HG03064 (cell line): ENCODE data around the gene FBLN5.

Experiments used
- ATAC-seq: cut with Tn5 transposase; IDR thresholded peaks from one replicate; pipeline ENCODE4 v1.9.1; 2021; ENCODE audit warnings: low read depth; ENCODE audit not compliant: unreplicated experiment

Gene FBLN5

DNA sequence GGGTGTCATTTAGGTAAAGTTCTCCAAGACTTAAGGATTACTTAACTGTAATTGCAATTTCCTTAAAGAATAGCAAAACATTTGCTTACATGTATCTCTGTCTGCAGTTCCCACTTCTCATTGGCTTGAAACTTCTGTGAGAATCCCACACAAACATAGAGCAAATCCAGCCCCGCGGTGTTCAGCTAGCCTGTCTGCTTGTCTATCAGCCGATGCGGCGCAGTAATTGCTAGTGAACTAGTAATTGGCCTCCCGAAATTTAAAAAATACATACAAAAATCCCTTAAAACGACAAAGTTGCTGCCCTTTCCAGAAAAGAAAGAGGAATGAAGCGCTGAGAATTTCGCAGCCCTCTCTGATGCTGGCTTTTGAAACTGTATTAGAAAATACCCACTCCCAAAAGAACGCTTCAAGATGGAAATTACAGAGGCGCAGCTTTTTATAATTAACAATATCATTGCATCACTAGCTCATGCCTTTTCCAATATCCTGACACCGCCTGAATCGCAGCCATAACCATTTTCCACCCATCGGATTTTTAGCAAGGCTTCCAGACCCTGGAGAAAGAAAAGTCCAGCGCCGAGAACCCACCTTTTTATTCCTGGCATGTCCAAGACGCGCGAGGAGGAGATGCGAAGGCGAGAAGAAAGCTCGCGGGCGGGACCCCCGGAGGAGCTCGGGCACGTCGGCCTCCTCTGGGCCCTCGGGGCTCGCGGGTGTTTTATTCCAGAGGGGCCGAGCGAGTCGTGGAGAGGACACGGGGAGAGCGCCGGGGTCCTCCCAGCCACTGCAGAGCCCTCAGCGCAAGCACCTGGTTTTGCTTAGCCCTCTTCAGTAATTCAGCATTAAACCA lies 646 bp downstream of the FBLN5 start:
- no peak for ATAC-seq

DNA sequence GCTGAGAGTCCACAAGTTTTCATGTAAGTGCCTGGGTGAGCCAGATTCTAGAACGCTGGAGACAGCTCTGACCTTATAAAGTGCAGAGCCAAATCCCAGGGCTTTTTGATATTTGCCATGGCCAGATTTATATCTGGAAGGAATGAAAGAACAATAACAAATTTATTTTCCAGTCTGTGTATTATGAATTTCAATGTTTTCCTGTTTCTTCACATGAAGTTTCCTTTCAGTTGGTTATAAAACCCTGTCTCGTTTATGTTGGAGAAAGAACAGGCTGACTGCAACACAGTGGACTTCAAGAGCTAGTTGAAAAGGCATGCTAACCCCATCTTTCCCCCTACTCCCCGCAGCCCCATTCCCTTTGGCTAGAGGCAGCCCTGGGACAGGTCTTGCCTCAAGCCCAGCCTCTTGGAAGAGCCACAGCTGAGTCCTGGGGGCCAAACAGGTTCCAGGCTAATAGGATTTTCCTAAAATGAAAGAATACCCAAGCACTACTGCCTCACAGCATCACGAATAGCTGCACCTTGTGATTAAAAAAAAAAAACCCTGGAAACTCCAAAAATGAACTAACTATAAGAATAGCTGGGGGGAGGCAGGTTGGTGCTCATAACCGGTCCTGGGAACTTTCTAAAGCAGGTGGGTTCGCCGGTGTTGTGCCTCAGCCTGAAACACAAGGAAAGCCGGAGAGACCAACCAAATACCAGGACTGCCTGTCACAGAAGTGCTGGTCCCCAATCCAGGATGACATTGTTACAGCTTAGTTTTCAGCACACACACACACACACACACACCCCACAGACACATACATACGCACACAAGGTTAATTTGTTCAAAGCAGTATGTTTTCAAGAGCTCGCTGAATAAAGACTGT lies 1.5 kb downstream of the FBLN5 start:
- ATAC-seq: no peak

DNA sequence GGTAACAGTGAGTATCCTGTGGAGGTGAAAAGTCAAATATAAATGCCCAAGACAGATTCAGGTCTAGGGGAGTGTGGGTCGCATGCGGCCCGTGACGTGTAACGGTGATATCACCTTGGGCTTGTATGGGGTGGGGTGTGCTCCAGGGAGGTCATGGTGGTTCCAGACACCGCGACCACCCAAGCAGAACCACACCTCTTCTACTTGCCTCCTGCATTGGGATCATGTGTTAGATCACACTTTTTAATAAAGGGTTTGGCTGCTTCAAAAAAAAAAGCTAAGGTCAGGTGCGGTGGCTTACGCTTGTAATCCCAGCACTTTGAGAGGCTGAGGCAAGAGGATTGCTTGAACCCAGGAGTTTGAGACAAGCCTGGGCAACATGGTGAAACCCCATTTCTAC lies 4.5 kb downstream of the FBLN5 start:
- ATAC-seq: no peak

DNA sequence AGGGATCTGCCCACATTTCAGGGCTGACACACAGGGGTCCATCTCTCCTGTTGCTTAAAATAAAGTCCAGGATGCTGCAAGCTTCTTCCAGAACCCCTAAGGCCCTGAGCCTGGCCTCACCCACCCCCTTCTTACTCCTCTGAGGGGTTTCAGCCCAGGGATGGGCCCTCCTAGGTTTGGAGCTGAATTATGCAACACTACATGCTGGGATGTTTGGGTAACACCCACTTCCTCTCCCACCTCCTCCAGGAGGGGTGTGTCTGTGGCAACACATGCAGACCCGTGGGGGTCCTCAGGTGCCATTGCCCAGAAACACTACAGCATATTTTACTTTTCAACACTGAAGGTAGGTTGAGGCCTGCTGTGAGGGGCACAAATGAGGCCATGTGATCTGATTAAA lies 5.4 kb downstream of the FBLN5 start:
- no peak for ATAC-seq

DNA sequence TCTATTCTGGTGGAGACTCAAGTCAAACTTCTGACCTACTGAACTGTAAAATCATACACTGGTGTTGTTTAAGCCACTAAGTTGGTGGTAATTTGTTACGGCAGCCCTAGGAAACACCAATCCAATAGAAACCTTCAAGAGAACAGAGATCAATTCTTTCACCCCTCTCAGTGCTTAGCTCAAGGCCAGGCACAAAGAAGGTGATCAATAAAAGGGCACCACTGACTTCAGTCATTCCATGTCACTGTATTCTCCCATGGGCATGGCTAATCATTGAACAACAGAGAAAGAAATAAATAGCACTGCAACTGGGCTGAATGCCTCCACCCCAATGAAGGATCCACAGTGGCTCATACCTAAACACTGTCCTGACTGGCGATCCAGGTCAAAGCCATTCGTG lies 7.3 kb downstream of the FBLN5 start:
- no peak for ATAC-seq

DNA sequence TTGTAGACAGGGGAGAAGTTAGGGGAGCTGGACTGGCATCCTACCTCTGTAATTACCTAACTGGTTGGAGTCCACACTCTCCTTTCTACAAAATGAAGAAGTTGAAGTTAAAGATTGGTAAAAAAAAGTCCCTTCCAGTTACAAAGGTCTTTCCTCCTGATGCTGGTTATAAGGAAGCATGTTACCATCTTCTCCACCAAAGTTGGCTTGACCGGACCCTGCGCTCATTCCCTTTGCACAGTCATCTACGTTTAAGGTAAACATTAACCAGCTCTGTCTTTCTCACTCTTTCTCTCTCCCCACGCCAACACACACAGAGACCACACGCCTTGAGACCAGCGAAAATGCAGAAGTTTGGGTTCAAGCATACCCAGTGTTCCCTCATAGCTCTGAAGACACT lies 11.9 kb downstream of the FBLN5 start:
- ATAC-seq: no peak

DNA sequence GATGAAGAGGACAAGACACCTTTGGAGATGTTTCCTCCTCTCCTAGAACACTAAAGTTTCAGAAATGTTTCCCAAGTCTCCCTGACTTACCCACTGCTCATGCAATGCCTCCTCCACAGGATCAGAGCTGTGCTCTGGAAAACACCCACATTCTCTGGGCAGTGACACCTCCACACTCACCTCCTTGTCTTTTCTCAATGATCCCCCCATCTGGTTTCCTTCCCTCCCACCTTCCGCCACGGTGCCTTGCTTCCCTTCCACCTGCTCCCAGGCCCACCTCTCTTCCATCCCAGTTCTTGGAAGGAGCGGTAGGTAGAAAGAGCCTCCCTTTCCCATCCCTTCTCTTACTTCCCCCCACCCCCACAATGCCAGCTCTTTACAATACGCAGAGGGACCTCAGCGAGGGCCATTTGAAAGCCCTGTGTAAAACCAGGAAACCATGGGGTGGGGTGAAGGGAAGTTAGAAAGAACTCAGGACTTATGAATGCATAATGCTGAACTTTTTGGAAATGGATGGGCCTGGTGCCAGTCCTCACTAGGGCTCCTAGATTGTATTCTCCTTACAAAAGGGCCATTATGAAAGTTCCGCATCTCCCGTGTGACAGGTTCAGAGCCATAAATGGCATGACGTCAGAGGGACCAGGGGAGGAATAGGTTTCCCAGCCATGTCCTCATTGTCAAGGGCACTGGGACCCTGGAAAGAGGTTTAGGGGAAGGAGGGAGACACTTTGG lies 12.8 kb downstream of the FBLN5 start:
- ATAC-seq: no peak

DNA sequence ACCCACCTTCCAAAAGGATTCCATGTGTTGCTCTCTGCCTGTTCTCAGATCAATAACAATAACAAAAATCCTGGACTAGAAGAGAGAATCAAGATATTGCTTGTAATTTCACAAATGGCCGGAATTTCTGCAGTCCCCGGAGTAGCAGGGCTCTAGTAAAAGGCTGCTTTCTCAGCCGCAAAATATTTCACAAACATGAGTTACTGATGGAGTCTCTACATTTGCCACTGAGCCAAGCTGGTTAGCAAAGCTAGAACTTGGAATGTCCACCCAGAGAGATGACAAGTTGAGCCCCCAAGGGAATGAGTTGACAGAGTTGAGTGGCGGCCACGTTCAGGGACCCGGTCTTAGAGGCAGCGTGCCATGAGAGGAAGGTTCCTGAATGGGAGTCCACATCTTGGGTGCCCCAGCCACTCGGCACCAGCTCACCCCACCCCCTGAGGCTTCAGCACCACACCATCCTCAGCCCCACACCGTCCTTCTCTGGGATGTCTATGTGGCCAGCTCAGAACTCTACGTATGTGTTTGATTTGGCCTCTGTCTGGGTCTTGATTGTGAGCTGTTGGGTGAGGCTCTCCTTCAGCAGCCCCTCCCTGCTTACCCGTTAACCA lies 15.9 kb downstream of the FBLN5 start:
- no peak for ATAC-seq

DNA sequence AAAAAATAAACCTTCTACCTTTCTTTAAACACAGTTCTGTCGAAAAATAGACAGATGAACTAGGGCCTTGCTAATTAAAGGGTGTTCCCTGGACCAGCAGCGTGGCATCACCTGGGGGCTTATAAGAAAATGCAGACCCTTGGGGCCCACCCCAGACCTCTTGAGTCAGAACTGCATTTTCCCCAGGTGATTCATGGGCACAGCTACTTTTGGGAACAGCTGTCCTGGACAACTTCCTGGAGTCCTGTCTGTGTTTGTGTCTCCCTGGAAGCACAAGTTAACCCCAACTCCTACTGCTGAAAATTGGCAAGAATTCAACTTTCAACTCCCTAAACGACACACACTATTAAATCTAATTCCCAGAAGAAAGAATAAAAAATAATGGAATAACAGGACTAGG lies 17.8 kb downstream of the FBLN5 start:
- ATAC-seq: no peak

DNA sequence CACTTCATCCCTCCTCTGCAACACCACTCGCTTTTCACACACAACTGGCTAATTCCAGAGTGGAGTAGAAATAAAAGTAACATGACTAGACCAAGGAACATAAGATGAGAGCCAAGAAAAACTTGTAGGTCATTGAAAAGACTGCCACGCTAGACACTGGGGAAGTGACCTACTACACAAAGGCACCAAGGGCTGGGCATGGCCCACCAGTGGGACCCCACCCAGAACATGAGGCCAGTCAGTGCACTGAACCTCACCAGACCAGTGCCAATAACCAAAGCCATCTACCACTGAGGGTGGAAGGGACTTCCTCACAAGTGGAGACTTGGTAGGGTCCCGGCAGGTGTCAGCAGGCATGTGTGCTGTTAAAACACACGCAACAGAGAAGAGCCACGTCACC lies 19.7 kb downstream of the FBLN5 start:
- no peak for ATAC-seq

DNA sequence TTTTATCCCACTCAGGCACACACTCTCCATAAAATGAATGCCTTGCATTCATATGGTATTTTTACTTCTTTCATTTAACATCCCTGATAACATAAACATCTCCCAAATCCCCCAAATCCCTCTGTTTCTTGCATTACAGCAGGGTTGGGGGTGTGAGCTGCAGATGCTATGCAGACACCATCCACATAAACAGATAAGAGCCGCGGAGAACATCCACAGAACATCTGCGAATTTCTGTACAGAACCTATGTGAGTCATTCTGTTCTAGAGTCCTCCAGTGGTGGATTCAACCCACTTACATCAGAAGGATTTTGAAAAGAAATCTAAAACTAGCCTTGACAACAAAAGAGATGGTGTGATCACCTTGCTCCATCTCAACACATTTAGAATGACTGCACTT lies 20.3 kb downstream of the FBLN5 start:
- no peak for ATAC-seq

DNA sequence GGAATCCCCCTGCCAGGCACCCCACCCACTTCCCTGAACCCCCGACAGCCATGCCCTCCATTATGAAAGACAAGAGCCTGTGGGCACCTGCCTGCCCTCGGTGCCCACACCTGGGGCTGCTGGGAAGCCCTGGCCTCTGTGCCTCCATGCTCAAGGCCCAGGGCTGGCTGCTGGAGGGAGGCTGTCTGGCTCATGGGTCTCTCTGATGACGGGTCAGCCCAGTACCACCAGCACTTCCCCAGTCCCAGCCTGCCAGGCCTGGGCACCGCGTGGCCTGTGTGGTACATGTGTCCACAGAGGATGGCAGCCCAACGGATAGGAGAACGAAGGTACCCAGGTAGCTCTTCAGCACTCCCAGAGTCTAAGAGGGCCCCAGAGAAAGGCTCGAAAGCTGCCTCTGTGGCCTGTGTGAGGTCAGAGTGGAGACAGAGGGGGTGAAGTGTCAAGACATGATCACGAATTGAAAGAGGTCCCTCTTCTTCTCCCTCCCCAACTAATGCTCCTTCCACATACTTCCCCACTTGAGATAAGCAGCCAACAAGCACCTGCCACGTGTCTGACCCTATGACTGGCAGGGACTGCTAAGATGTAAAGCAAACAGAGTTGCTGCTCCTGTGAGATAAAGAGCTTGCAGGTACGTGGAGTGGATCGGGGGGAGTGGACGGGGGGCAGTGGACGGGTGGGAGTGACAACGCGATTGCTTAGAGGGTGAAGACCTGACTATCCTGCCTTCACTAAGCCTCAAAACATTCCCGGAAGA lies 21.2 kb downstream of the FBLN5 start:
- ATAC-seq: no peak

DNA sequence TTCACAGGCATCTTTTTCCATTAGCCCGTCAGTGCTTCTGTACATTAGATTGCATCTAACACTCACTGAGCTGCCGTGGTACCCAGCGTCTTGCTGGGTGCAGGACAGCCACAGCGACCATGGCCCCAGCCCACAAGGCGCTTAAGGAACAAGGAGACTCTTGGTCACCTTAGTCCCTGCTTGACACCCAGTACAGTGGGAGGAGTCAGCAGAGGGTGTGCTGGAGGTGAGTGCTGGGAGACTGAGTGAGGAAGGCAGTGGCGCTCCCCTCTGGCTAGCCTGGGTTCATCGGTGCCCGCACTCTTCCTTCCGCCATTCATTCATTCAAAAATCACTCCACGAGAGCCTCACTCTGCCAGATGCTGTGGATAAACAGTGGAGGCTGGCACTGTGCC lies 21.8 kb downstream of the FBLN5 start:
- ATAC-seq: no peak

DNA sequence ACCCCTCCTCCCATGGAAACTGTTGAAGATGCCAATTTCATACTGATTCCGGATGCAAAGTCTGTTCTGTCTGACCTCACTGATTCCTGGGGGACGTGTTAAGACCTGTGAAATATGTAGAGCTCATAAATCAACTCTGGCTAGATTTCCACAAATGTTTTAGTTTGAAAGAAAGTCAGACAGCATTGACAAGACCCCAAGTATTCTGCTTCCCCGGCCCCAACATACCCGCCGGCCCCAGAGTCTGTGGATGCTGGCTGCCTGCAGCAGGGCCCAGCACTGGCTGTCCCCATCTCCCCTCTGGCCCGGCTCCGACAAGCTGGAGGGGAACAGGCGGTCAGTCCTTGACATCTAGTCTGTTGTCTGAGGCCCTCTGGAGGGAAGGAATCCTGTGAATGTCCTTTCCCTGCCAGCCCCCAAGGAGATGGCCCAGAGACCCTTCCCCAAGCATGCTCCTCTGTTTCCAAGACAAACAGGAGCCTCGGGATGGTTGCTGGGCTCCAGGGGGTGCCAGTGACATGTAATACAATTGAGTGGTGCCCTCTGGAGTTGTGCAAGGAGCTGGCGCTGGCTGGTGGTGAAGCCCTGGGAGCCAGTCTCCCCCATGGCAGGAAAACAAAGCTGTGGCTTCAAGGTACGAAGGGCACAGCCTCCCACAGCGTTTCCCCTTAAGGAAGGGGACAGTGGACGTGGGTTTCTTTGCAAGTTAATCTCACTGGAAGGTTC lies 22.3 kb downstream of the FBLN5 start:
- ATAC-seq: no peak

DNA sequence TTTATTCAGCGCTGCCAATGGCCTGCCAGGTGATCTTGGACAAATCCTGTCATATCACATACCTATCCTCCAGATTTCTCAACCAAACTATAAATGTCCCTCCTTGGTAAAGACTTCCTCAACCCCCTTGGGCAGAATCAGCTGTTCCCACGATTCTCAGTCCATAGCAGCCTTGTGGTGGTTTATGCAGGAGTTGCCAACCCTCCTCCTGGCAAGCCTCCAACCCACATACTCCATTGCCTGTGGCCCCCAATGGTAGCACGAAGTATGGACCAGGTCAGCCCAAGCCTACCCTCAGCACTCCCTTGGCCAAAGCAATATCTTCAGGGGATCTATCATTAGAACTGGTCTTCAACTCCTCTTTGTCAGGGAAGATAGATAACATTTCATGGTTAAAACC lies 27.0 kb downstream of the FBLN5 start:
- ATAC-seq: no peak

DNA sequence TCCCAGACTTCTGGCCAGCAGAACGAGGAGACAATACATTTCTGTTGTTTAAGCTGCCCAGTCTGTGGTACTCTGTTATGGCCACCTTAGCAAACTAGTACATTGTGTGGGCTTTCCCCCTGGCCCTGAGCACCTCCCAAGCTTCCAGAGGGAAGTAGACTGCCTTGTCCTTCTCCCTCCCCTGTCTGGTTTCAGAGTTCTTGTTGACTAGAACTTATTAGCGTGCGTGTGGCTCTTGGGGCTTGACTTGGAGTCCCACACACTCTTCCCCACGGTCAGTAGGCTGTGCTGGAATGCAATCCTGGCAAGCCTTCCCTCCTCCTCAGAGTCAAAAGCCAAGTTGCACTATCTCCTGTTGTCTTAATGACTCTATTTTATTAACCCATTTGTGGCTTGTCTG lies 27.7 kb downstream of the FBLN5 start:
- ATAC-seq: no peak

DNA sequence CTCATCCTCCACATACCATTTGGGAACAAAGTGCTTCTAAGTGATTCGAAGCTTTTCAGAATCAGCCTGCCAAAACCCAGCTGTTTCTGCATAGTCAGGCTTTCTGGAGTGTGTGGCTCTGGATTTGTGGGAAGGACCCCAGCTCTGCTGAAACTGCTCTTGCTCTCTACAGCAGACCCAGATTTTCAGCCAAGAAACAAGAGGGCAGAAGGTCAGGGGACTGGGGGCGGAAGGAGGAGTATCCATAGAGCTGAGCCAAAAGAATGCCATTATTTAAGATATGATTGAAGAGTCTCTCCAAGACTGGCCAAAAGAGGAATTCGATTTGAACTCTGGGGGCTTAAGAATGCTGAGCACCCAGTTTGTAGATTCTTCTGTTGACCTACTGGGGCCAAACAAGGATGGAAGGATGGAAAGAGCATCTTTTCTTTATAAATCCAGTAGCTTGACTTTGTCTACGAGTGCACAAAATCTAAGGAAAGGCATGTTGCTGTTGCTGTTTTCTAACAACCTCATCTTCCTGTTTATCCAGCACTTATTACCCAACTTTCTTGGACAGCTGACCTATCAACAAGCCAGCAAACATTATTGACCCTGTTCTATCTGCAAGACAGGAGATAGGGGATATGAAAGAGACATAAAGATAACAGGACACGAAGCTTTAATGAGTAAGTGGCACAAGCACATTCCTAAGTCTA lies 29.2 kb downstream of the FBLN5 start:
- ATAC-seq: no peak

DNA sequence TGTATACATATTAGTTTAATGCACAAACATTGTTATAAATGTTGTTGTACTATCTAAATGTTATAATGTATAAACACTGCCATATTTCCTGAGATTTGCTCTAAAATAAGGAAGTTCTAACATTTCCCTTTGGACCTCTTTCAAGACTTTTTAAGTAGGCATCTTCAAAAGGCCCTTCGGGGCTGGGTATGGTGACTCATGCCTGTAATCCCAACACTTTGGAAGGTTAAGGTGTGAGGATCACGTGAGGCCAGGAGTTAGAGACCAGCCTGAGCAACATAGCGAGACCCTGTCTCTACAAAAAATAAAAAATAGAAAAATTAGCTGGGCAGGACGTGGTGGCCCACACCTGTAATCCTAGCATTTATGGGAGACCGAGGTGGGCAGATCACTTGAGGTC lies 35.5 kb downstream of the FBLN5 start:
- ATAC-seq: no peak

DNA sequence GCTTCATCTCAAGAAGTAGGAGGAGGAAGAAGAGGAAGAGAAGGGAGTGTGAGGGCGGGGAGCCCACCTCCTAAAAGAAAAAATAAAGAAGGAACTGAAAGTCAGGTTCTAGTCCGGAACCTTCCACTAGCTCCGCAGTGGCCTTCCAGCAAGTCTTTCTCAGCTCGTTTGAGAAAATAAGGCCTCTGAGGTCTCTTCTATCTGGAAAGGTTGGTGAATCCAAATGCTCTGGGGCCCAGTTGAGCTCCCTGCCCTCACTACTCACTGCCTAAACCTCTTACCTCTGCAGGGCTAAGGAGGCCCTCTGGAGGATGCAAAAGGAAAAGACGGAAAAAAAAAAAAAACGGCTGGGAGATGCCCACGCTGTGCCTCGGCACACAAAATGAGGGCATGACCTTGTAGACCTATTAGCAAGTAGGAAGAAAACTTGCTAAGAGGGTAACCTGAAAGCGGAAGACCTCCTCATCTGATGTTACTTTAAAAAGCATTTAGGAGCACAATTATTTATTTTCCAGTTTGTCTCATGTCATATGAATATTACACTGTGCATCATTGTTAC lies 35.9 kb downstream of the FBLN5 start:
- ATAC-seq: no peak
